Ascending aorta (tissue), 2 donors: ENCODE results near the gene PLCD1. TPM values are rescaled to one million over a fixed set of nuclear protein-coding genes. Genes with fewer than 3 reads are reported as not detected.

ENCODE experiments used
- DNase-seq, 2 donors: peaks; one replicate each; pipeline ENCODE4 v3.0.0-alpha.2; 2019; ENCODE audit warnings: low spot score in 2 of 2
- H3K27ac ChIP-seq, 2 donors: fragments of 200-600 bp; sonication (generic); one replicate each; pipeline ENCODE4 v1.5.1; 2016 to 2017; ENCODE audit warnings: mild to moderate bottlenecking in 1 of 2
- H3K27me3 ChIP-seq: fragments of 200-600 bp; sonication (generic); one replicate; pipeline ENCODE4 v1.5.1; 2017
- H3K36me3 ChIP-seq, 2 donors: fragments of 200-600 bp; sonication (generic); one replicate each; pipeline ENCODE4 v1.5.1; 2016
- H3K4me1 ChIP-seq, 2 donors: fragments of 200-600 bp; sonication (generic); one replicate each; pipeline ENCODE4 v1.5.1; 2016 to 2017; ENCODE audit warnings: mild to moderate bottlenecking in 1 of 2
- H3K4me3 ChIP-seq, 2 donors: fragments of 200-600 bp; sonication (generic); one replicate each; pipeline ENCODE4 v1.5.1; 2016 to 2017; ENCODE audit warnings: mild to moderate bottlenecking in 1 of 2
- H3K9me3 ChIP-seq, 2 donors: fragments of 200-600 bp; sonication (generic); one replicate each; pipeline ENCODE4 v1.5.1; 2016
- intact Hi-C: fragments of 100-400 bp; cut with DNase I; formaldehyde crosslinking; loops from one replicate; pipeline ENCODE4 v1.15.1; 2023
- total RNA-seq: library from RNA; depleted of rRNA; stranded (reverse); fragments of >200 nt; gene quantifications from one replicate; pipeline ENCODE4 v1.1.0, GENCODE V29; 2016
- TF ChIP-seq, protein P1 (sequence below), 3 experiments: fragments of 200-600 bp in 2 of 3; fragments of 450-650 bp in 1 of 3; sonication (generic) in 2 of 3; IDR thresholded peaks; one replicate each; pipeline ENCODE4 v1.5.1; 2016 to 2019; ENCODE audit warnings: antibody characterized with exemption in 3 of 3, mild to moderate bottlenecking in 1 of 3, moderate library complexity in 1 of 3

Gene PLCD1
- total RNA-seq, 1 donor from 2014 or later, result 167 TPM

DNA sequence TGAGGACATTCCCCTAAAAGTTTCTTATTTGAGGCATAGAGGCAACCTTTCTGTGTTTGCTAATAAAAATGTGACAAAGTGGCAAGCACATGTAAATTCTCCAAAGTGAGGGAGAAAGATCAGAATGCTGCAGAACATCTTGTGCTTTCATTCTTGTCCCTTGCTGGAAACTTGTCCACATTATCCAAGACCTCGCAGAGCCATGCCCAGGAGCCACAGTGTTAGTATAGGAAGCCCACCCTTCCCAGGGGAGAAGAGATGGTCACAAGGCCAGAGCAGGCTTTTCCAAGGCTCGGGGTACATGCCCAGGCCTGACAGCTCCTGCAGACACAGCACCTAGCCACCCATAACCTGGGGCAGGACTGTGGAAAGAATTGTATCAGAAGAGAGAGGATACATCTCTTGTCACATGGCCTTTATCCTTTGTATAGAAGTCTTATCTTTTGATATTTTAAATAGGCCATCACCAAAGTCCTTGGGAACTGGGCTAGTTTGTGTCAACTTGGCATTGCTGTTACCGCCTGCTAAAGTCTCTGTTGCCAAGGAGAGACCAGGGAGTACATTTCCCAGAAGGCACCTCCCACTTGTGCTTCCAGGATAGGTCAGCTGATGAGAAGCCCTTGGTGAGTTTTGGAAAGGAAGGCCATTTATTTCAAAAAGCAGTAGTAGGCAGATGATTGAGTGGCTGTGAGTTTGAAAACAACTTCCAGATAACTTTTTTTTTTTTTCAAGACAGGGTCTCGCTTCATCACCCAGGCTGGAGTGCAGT is 20.1 kb upstream of the PLCD1 start:
- no peak overlapping the region for H3K27ac ChIP-seq
- DNase-seq, result no peak
- H3K9me3 ChIP-seq, result no peaks in the 10 kb centered on the region
- intact Hi-C loops, result no loop called here
- H3K36me3 ChIP-seq, result no peaks in the 10 kb centered on the region
- H3K4me1 ChIP-seq, result no peaks in the 10 kb centered on the region
- TF ChIP-seq, protein P1, sequence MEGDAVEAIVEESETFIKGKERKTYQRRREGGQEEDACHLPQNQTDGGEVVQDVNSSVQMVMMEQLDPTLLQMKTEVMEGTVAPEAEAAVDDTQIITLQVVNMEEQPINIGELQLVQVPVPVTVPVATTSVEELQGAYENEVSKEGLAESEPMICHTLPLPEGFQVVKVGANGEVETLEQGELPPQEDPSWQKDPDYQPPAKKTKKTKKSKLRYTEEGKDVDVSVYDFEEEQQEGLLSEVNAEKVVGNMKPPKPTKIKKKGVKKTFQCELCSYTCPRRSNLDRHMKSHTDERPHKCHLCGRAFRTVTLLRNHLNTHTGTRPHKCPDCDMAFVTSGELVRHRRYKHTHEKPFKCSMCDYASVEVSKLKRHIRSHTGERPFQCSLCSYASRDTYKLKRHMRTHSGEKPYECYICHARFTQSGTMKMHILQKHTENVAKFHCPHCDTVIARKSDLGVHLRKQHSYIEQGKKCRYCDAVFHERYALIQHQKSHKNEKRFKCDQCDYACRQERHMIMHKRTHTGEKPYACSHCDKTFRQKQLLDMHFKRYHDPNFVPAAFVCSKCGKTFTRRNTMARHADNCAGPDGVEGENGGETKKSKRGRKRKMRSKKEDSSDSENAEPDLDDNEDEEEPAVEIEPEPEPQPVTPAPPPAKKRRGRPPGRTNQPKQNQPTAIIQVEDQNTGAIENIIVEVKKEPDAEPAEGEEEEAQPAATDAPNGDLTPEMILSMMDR (IDR thresholded peaks at IDR 0.05), result no peak
- H3K27me3 ChIP-seq, result no peaks in the 10 kb centered on the region
- H3K4me3 ChIP-seq, result no peak overlapping the region

DNA sequence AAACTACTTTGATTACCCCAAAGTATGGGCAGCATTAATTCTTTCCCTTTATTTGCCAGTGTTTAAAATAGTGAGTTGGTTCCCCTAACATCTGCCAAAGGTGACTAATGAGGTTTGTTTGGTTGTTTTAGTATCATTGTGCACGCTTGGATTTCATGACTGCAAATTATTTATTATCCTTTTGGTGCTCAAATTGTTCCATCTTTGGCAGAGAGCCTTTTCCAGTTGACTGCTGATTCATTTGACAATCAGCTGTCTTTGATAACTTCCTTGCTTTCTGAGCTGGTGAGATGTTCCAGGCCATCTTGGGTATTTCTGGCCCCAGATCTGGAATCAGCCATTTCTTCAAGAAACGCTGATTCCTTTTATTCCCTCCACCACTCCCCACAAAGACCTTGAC is 18.5 kb upstream of the PLCD1 start:
- H3K4me3 ChIP-seq, result no peak overlapping the region
- no peak for DNase-seq
- intact Hi-C loops, result no loop called here
- no peaks in the 10 kb centered on the region for H3K36me3 ChIP-seq
- no peak overlapping the region for H3K27ac ChIP-seq
- TF ChIP-seq, protein P1 (IDR thresholded peaks at IDR 0.05), result no peak
- no peaks in the 10 kb centered on the region for H3K4me1 ChIP-seq
- no peaks in the 10 kb centered on the region for H3K9me3 ChIP-seq
- H3K27me3 ChIP-seq, result no peaks in the 10 kb centered on the region

DNA sequence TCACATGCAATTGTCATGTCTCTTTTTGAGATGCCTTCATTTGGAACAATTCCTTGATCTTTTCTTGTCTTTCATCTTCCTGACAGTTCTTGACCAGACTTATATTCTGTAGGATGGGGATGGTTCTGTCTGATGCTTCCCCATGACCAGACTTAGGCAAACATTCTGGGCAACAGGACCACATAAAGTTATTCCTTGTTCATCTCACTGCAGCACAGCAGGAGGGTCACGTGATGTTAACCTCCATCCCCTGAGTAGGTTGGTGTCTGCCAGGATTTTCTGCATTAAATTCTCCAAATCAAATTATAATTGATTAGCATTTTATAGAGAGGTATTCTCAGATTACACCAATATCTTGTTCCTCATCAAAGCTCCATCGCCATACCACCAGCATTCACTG is 17.4 kb upstream of the PLCD1 start:
- H3K27me3 ChIP-seq, result no peaks in the 10 kb centered on the region
- no peak overlapping the region for H3K27ac ChIP-seq
- no peaks in the 10 kb centered on the region for H3K4me1 ChIP-seq
- TF ChIP-seq, protein P1 (IDR thresholded peaks at IDR 0.05), result no peak
- H3K36me3 ChIP-seq, result no peaks in the 10 kb centered on the region
- H3K4me3 ChIP-seq, result no peak overlapping the region
- no peaks in the 10 kb centered on the region for H3K9me3 ChIP-seq
- DNase-seq, result no peak
- intact Hi-C loops, result no loop called here

DNA sequence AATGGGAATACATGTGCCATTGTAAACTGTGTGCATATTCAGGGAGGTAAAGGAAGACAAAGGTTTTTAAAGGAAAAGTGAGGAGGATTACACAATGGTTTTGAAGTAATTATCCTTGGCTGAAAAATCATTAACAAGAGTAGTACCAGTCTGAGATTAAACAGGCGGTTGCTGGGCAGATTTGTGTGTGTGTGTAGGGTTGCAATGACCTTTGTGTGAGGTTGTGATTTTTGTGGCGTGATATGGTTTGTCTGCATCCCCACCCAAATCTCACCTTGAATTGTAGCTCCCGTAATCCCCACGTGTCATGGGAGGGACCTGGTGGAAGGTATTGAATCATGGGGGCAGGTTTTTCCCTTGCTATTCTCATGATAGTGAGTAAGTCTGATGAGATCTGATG is 16.6 kb upstream of the PLCD1 start:
- H3K4me3 ChIP-seq, result no peak overlapping the region
- no peaks in the 10 kb centered on the region for H3K27me3 ChIP-seq
- DNase-seq, result no peak
- H3K9me3 ChIP-seq, result no peaks in the 10 kb centered on the region
- intact Hi-C loops, result no loop called here
- no peak overlapping the region for H3K27ac ChIP-seq
- no peaks in the 10 kb centered on the region for H3K36me3 ChIP-seq
- TF ChIP-seq, protein P1 (IDR thresholded peaks at IDR 0.05), result no peak
- H3K4me1 ChIP-seq, result no peaks in the 10 kb centered on the region

DNA sequence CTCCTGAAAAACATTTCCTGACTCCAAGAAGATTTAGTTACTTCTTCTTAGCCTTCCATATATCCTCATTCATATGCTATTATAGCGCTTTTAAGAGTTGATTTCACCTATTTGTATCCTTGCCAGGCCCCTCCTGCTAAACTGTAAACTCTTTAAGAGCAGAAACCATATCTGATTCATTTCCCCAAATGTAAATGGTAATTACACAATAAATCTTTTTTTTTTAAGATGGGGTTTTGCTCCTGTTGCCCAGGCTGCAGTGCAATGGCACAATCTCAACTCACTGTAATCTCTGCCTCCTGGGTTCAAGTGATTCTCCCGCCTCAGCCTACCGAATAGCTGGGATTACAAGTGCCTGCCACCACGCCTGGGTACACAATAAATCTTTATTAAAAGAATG is 14.0 kb upstream of the PLCD1 start:
- peaks cover 0 to 9% of the 10 kb centered on the region in 2 donors for H3K4me1 ChIP-seq
- no peaks in the 10 kb centered on the region for H3K9me3 ChIP-seq
- no peak for DNase-seq
- H3K27ac ChIP-seq, result no peak overlapping the region
- no peaks in the 10 kb centered on the region for H3K36me3 ChIP-seq
- intact Hi-C loops, result no loop called here
- no peak overlapping the region for H3K4me3 ChIP-seq
- TF ChIP-seq, protein P1 (IDR thresholded peaks at IDR 0.05), result no peak
- no peaks in the 10 kb centered on the region for H3K27me3 ChIP-seq
